Hepatocyte (in vitro differentiated cells): ENCODE measurements around the gene OPN1SW. TPM values are rescaled to one million over a fixed set of nuclear protein-coding genes. Genes with fewer than 3 reads are reported as not detected.

Experiments
- DNase-seq: peaks from one replicate; pipeline ENCODE4 v3.0.0-alpha.2; 2016; ENCODE audit warnings: low spot score
- H2AFZ ChIP-seq: fragments of 200-600 bp; sonication (generic); 2 replicates; pipeline ENCODE4 v1.6.0; 2016; ENCODE audit warnings: antibody characterized with exemption, mild to moderate bottlenecking
- H3K27ac ChIP-seq: fragments of 200-600 bp; sonication (generic); 2 replicates; pipeline ENCODE4 v1.5.1; 2016; ENCODE audit warnings: mild to moderate bottlenecking
- H3K27me3 ChIP-seq: fragments of 200-600 bp; sonication (generic); 2 replicates; pipeline ENCODE4 v1.6.1; 2016
- H3K36me3 ChIP-seq: fragments of 200-600 bp; sonication (generic); replicated peaks from 2 replicates; pipeline ENCODE4 v1.5.1; 2016; ENCODE audit warnings: low read depth; ENCODE audit not compliant: insufficient read depth
- H3K4me1 ChIP-seq: fragments of 200-600 bp; sonication (generic); 2 replicates; pipeline ENCODE4 v1.5.1; 2016; ENCODE audit warnings: mild to moderate bottlenecking, moderate library complexity; ENCODE audit not compliant: insufficient read depth
- H3K4me2 ChIP-seq: fragments of 200-600 bp; sonication (generic); 2 replicates; pipeline ENCODE4 v1.6.0; 2016
- H3K4me3 ChIP-seq: fragments of 200-600 bp; sonication (generic); 2 replicates; pipeline ENCODE4 v1.5.1; 2016; ENCODE audit warnings: mild to moderate bottlenecking
- H3K79me2 ChIP-seq: fragments of 200-600 bp; sonication (generic); 2 replicates; pipeline ENCODE4 v1.6.0; 2017; ENCODE audit warnings: mild to moderate bottlenecking
- H3K9me2 ChIP-seq: fragments of 200-600 bp; sonication (generic); replicated peaks from 2 replicates; pipeline ENCODE4 v1.6.0; 2017; ENCODE audit warnings: mild to moderate bottlenecking; ENCODE audit not compliant: insufficient read depth
- H3K9me3 ChIP-seq: fragments of 200-600 bp; sonication (generic); 2 replicates; pipeline ENCODE4 v1.5.1; 2016; ENCODE audit warnings: low read depth, mild to moderate bottlenecking
- H4K20me1 ChIP-seq: fragments of 200-600 bp; sonication (generic); 2 replicates; pipeline ENCODE4 v1.6.0; 2016; ENCODE audit warnings: mild to moderate bottlenecking; ENCODE audit not compliant: insufficient read depth, poor library complexity, severe bottlenecking
- CTCF ChIP-seq: fragments of 200-600 bp; sonication (generic); IDR thresholded peaks from 2 replicates; pipeline ENCODE4 v1.5.1; 2016; ENCODE audit warnings: antibody characterized with exemption, mild to moderate bottlenecking; ENCODE audit not compliant: poor library complexity
- EZH2 ChIP-seq: fragments of 200-600 bp; sonication (generic); IDR thresholded peaks from 2 replicates; pipeline ENCODE4 v1.6.1; 2016; ENCODE audit warnings: antibody characterized with exemption, mild to moderate bottlenecking, borderline replicate concordance
- EZH2phosphoT487 ChIP-seq: fragments of 200-600 bp; sonication (generic); IDR thresholded peaks from one replicate; pipeline ENCODE4 v1.6.1; 2018; ENCODE audit warnings: antibody characterized with exemption, mild to moderate bottlenecking, low read depth, moderate library complexity; ENCODE audit not compliant: unreplicated experiment, severe bottlenecking
- WGBS: methylation state at CpG from one replicate; pipeline ENCODE4 v1.1.6; 2016; ENCODE audit warnings: low lambda C conversion rate; ENCODE audit errors: missing lambda C conversion rate; 5-methylcytosine and 5-hydroxymethylcytosine counted together
- polyA plus RNA-seq: library from polyadenylated mRNA; unstranded; fragments of >200 nt; fragmentation: Nextera tagmentation; extraction: Ambion mirVana; gene quantifications from 2 replicates; pipeline ENCODE4 v1.2.1, GENCODE V29; 2016
- total RNA-seq: library from RNA; depleted of rRNA; stranded (reverse); fragments of >200 nt; gene quantifications from 2 replicates; pipeline ENCODE4 v1.2.3, GENCODE V29; 2014

OPN1SW gene
- total and polyA plus RNA-seq, 2 experiments from 2014 or later: not detected

DNA sequence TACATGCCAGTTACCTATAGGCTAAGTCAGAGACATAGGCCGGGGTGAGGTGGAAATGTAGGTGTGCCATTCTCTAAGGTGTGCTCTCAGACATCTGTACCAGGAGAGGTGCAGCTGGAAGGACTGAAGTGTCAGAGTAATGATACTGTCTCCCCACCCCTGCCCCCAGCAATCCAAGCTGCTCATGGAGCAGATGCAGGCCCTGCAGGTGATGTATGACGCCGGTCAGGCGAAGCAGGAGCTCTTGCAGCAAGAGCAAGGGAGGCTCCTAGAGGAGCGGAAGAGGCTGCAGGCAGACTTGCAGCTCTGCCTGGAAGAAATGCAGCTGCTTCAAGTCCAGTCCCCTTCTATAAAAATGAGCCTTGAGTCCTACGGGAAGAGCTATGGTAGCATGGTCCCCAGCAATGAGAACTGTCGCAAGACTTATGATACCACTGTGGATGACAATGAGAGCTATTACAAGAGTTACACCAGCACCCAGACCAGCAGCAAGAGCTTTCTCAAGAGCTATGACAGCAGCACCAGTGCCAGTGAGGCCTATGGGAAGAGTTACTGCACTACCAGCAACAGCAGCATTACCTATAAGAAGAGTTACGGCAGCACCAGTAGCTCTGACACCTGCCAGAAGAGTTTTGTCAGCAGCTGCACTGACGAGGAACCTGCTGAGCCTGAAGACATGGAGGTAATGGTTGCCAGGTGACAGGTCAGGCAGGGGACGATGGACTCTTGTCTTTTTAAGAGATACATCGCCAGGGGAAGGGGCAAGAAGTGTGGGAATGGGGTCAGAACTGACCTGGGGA, 36.2 kb upstream of the OPN1SW start:
- Histone ChIP-seq H4K20me1 (no peaks in the 10 kb centered on the region), H3K4me3 (no peak overlapping the region), H3K79me2 (no peaks in the 10 kb centered on the region), H3K4me1 (no peaks in the 10 kb centered on the region), H3K27me3 (no peaks in the 10 kb centered on the region), H3K27ac (no peak overlapping the region), H2AFZ (no peak overlapping the region), H3K36me3 (no peaks in the 10 kb centered on the region), H3K9me2 (no peaks in the 10 kb centered on the region), H3K9me3 (no peaks in the 10 kb centered on the region), H3K4me2 (no peak overlapping the region)
- no peak for DNase-seq
- 92% methylated on average over 11 of the region's 11 CpGs for WGBS
- TF ChIP-seq CTCF (no peak), EZH2 (no peak), EZH2phosphoT487 (no peak)

DNA sequence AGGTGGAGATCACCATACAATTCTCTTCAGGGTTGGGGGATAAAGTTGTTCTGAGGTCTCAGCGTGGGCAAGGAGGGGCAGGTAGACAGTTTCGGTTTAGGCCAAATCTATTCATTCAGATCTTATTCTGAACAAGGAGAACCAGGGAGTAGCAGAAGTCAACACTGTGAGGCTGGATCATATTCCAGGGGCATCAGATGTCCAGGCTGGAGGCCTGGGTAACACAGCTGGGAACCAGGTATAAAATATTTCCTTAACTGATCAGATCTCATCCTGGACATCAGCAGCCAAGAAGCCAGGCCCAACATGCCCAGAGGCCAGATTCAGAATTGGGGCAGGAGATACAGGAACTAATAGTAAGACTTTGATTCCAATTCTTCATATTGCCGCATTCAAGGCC, 35.4 kb upstream of the OPN1SW start:
- Histone ChIP-seq H3K4me3 (no peak overlapping the region), H3K36me3 (no peaks in the 10 kb centered on the region), H3K27ac (no peak overlapping the region), H3K4me2 (no peak overlapping the region), H3K9me3 (no peaks in the 10 kb centered on the region), H3K79me2 (no peaks in the 10 kb centered on the region), H4K20me1 (no peaks in the 10 kb centered on the region), H2AFZ (no peak overlapping the region), H3K9me2 (no peaks in the 10 kb centered on the region), H3K4me1 (no peaks in the 10 kb centered on the region), H3K27me3 (no peaks in the 10 kb centered on the region)
- TF ChIP-seq EZH2 (no peak), EZH2phosphoT487 (no peak), CTCF (no peak)
- DNase-seq: no peak
- WGBS: 98% methylated on average over 3 of the region's 3 CpGs

DNA sequence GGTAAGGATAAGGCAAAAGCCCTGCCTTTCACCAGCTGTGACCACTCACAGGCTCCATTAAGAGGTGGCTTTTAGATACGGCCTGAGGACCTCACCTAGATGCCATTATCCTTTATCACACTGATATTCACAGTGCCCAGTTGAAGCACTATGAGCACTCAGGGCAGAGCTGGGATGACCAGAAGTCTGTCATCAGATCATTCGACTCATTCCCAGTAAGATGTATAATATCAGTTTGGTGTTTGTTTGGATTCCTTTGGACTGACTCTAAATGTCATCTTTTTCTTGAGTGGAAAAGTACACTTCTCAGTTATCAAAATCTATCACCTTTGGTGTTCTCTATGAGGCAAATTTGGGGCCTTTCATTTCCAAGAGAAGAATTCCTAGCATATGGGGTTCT, 34.9 kb upstream of the OPN1SW start:
- no peak for DNase-seq
- 94% methylated on average over 2 of the region's 2 CpGs for WGBS
- Histone ChIP-seq H3K4me2 (no peak overlapping the region), H3K27me3 (no peaks in the 10 kb centered on the region), H3K4me1 (no peaks in the 10 kb centered on the region), H3K9me3 (no peaks in the 10 kb centered on the region), H4K20me1 (no peaks in the 10 kb centered on the region), H3K9me2 (no peaks in the 10 kb centered on the region), H2AFZ (no peak overlapping the region), H3K79me2 (no peaks in the 10 kb centered on the region), H3K27ac (no peak overlapping the region), H3K4me3 (no peak overlapping the region), H3K36me3 (no peaks in the 10 kb centered on the region)
- TF ChIP-seq EZH2phosphoT487: no peak
- no peak for TF ChIP-seq CTCF
- no peak for TF ChIP-seq EZH2

GRCh38 chr7:128809363-128809762, 33.8 kb upstream of the OPN1SW start:
- no peak overlapping the region for H3K4me3 ChIP-seq
- H4K20me1 ChIP-seq: no peaks in the 10 kb centered on the region
- H3K4me2 ChIP-seq: no peak overlapping the region
- H3K9me2 ChIP-seq: no peaks in the 10 kb centered on the region
- 97% methylated on average over 3 of the region's 3 CpGs for WGBS
- H3K4me1 ChIP-seq: no peaks in the 10 kb centered on the region
- TF ChIP-seq EZH2phosphoT487: no peak
- TF ChIP-seq CTCF: no peak
- no peak for TF ChIP-seq EZH2
- H2AFZ ChIP-seq: no peak overlapping the region
- DNase-seq: no peak
- H3K27me3 ChIP-seq: no peaks in the 10 kb centered on the region
- no peaks in the 10 kb centered on the region for H3K79me2 ChIP-seq
- H3K36me3 ChIP-seq: no peaks in the 10 kb centered on the region
- no peak overlapping the region for H3K27ac ChIP-seq
- no peaks in the 10 kb centered on the region for H3K9me3 ChIP-seq
